NCI-H187 (cell line): Measurements from ENCODE around the gene TBC1D19.

Experiments
- DNase-seq, 2 experiments: peaks; one replicate each; lab custom pipeline; 2025; lab: John Stamatoyannopoulos, UW

The TBC1D19 gene

GRCh38 chr4:26732356-26732755 is 148.5 kb downstream of the TBC1D19 start:
- DNase-seq, result no peak

- DNase-seq, result no peak
Observed at GRCh38 chr4:26736621-26737020, 152.7 kb downstream of the TBC1D19 start.

- DNase-seq, result no peak
Observed at GRCh38 chr4:26737385-26737784, 153.5 kb downstream of the TBC1D19 start.

GRCh38 chr4:26741491-26741871 is 157.6 kb downstream of the TBC1D19 start:
- DNase-seq, result no peak

- no peak for DNase-seq
Observed at GRCh38 chr4:26746802-26747213, 162.9 kb downstream of the TBC1D19 start.

GRCh38 chr4:26748811-26749210 is 164.9 kb downstream of the TBC1D19 start:
- DNase-seq, result no peak

- no peak for DNase-seq
Observed at GRCh38 chr4:26749867-26750266, 166.0 kb downstream of the TBC1D19 start.

GRCh38 chr4:26751004-26751403 is 167.1 kb downstream of the TBC1D19 start:
- no peak for DNase-seq

GRCh38 chr4:26751838-26752237 is 168.0 kb downstream of the TBC1D19 start:
- DNase-seq, result no peak

GRCh38 chr4:26753187-26753586 is 169.3 kb downstream of the TBC1D19 start:
- no peak for DNase-seq

- no peak for DNase-seq
Observed at GRCh38 chr4:26753617-26754016, 169.7 kb downstream of the TBC1D19 start.

GRCh38 chr4:26757751-26758150 is 173.9 kb downstream of the TBC1D19 start:
- DNase-seq, result no peak

- DNase-seq, result no peak
Observed at GRCh38 chr4:26758899-26759298, 175.0 kb downstream of the TBC1D19 start.

GRCh38 chr4:26762650-26763049 is 178.8 kb downstream of the TBC1D19 start:
- DNase-seq, result no peak

GRCh38 chr4:26763063-26763462 is 179.2 kb downstream of the TBC1D19 start:
- DNase-seq, result no peak

- no peak for DNase-seq
Observed at GRCh38 chr4:26763648-26764047, 179.8 kb downstream of the TBC1D19 start.

- DNase-seq, result no peak
Observed at GRCh38 chr4:26764231-26764630, 180.3 kb downstream of the TBC1D19 start.

GRCh38 chr4:26765515-26765914 is 181.6 kb downstream of the TBC1D19 start:
- no peak for DNase-seq

- no peak for DNase-seq
Observed at GRCh38 chr4:26766141-26766540, 182.3 kb downstream of the TBC1D19 start.

- no peak for DNase-seq
Observed at GRCh38 chr4:26772096-26772873, 188.4 kb downstream of the TBC1D19 start.

- DNase-seq, result no peak
Observed at GRCh38 chr4:26779224-26779623, 195.3 kb downstream of the TBC1D19 start.

- DNase-seq, result no peak
Observed at GRCh38 chr4:26779674-26780073, 195.8 kb downstream of the TBC1D19 start.

- DNase-seq, result no peak
Observed at GRCh38 chr4:26780539-26780938, 196.7 kb downstream of the TBC1D19 start.

- DNase-seq, result no peak
Observed at GRCh38 chr4:26782168-26782829, 198.4 kb downstream of the TBC1D19 start.
